Neural cell (in vitro differentiated cells): ENCODE measurements around the gene ANTXR1. TPM values are rescaled to one million over a fixed set of nuclear protein-coding genes. Genes with fewer than 3 reads are reported as not detected.

Experiments used
- H2AFZ ChIP-seq: fragments of 200-600, 300-800 bp; sonication (generic), shearing (Covaris generic); 2 replicates; pipeline ENCODE4 v1.6.0; 2014; ENCODE audit warnings: low read depth, mild to moderate bottlenecking, antibody characterized with exemption, low read length, moderate library complexity
- H3F3A ChIP-seq: fragments of 200-600 bp; shearing (Covaris generic); 2 replicates; pipeline ENCODE4 v1.6.1; 2016; ENCODE audit warnings: mild to moderate bottlenecking, moderate library complexity, mixed read lengths, antibody characterized with exemption, low read length; ENCODE audit not compliant: insufficient read depth, poor library complexity, severe bottlenecking
- H3K27ac ChIP-seq: fragments of 200-600, 300-800 bp; sonication (generic), shearing (Covaris generic); 2 replicates; pipeline ENCODE4 v1.5.1; 2014; ENCODE audit warnings: mild to moderate bottlenecking, low read length, moderate library complexity
- H3K27me3 ChIP-seq: fragments of 300-800, 200-600 bp; sonication (generic), shearing (Covaris generic); 2 replicates; pipeline ENCODE4 v1.6.0; 2014; ENCODE audit warnings: mild to moderate bottlenecking, low read depth, low read length, moderate library complexity; ENCODE audit not compliant: insufficient read depth
- H3K36me3 ChIP-seq: fragments of 300-800, 200-600 bp; sonication (generic), shearing (Covaris generic); 2 replicates; pipeline ENCODE4 v1.5.1; 2014; ENCODE audit warnings: mild to moderate bottlenecking, antibody characterized with exemption, low read length, moderate library complexity; ENCODE audit not compliant: insufficient read depth
- H3K4me2 ChIP-seq: fragments of 300-800, 200-600 bp; sonication (generic), shearing (Covaris generic); 2 replicates; pipeline ENCODE4 v1.6.0; 2014; ENCODE audit warnings: mild to moderate bottlenecking, low read length
- H3K4me3 ChIP-seq: fragments of 300-800, 200-600 bp; sonication (generic), shearing (Covaris generic); 2 replicates; pipeline ENCODE4 v1.5.1; 2014; ENCODE audit warnings: mild to moderate bottlenecking, low read length, moderate library complexity
- H3K79me2 ChIP-seq: fragments of 200-600 bp; shearing (Covaris generic); replicated peaks from 2 replicates; pipeline ENCODE4 v1.6.0; 2014; ENCODE audit warnings: mild to moderate bottlenecking, low read length, moderate library complexity; ENCODE audit not compliant: insufficient read depth
- H3K9ac ChIP-seq: fragments of 300-800, 200-600 bp; sonication (generic), shearing (Covaris generic); 2 replicates; pipeline ENCODE4 v1.6.1; 2016; ENCODE audit warnings: mild to moderate bottlenecking, low read length, mixed read lengths
- H3K9me2 ChIP-seq: fragments of 200-600 bp; shearing (Covaris generic); 2 replicates; pipeline ENCODE4 v1.6.1; 2016; ENCODE audit warnings: mild to moderate bottlenecking, low read length, mixed read lengths; ENCODE audit not compliant: insufficient read depth
- H3K9me3 ChIP-seq: fragments of 200-600, 300-800 bp; sonication (generic), shearing (Covaris generic); 2 replicates; pipeline ENCODE4 v1.6.1; 2016; ENCODE audit warnings: mild to moderate bottlenecking, mixed run types, low read length, moderate library complexity, mixed read lengths
- H4K20me1 ChIP-seq: fragments of 200-600 bp; shearing (Covaris generic); 2 replicates; pipeline ENCODE4 v1.6.1; 2016; ENCODE audit warnings: mild to moderate bottlenecking, mixed run types; ENCODE audit not compliant: insufficient read depth
- EP300 ChIP-seq: fragments of 450-650 bp; conservative IDR thresholded peaks from 2 replicates; pipeline ENCODE4 v1.6.1; 2014; ENCODE audit warnings: antibody characterized with exemption, mild to moderate bottlenecking, moderate library complexity; ENCODE audit not compliant: poor library complexity, severe bottlenecking
- EZH2 ChIP-seq: fragments of 200-600, 300-800 bp; shearing (Covaris generic), sonication (generic); IDR thresholded peaks from 2 replicates; pipeline ENCODE4 v1.6.1; 2014; ENCODE audit warnings: antibody characterized with exemption, low read length, borderline replicate concordance, mild to moderate bottlenecking; ENCODE audit not compliant: insufficient read depth, poor library complexity, severe bottlenecking
- MXI1 ChIP-seq: fragments of 450-650 bp; conservative IDR thresholded peaks from 2 replicates; pipeline ENCODE4 v1.6.1; 2014; ENCODE audit warnings: antibody characterized with exemption, mild to moderate bottlenecking; ENCODE audit not compliant: poor library complexity, severe bottlenecking
- POLR2AphosphoS5 ChIP-seq: IDR thresholded peaks from 2 replicates; pipeline ENCODE4 v1.6.1; 2012
- RAD21 ChIP-seq: fragments of 450-650 bp; conservative IDR thresholded peaks from 2 replicates; pipeline ENCODE4 v1.6.1; 2014; ENCODE audit warnings: antibody characterized with exemption, mild to moderate bottlenecking, moderate library complexity
- SMC3 ChIP-seq: fragments of 450-650 bp; conservative IDR thresholded peaks from 2 replicates; pipeline ENCODE4 v1.6.1; 2014; ENCODE audit warnings: antibody characterized with exemption, mild to moderate bottlenecking, moderate library complexity; ENCODE audit not compliant: poor library complexity
- TAF1 ChIP-seq: IDR thresholded peaks from 2 replicates; pipeline ENCODE4 v1.6.1; 2012; ENCODE audit warnings: low read depth
- polyA plus RNA-seq: library from polyadenylated mRNA; depleted of rRNA; stranded (reverse); fragments of >200 nt; gene quantifications from 2 replicates; pipeline ENCODE4 v1.2.3, GENCODE V29; 2014
- TF ChIP-seq, protein P1 (sequence below): IDR thresholded peaks from 2 replicates; pipeline ENCODE4 v1.6.1; 2012; ENCODE audit warnings: borderline replicate concordance
- TF ChIP-seq, protein P2 (sequence below): fragments of 450-650 bp; IDR thresholded peaks from 2 replicates; pipeline ENCODE4 v1.5.1; 2014; ENCODE audit warnings: antibody characterized with exemption, mild to moderate bottlenecking, moderate library complexity; ENCODE audit not compliant: poor library complexity, severe bottlenecking

Gene ANTXR1
- polyA plus RNA-seq, 1 donor from 2014 or later = 4.9 TPM

DNA sequence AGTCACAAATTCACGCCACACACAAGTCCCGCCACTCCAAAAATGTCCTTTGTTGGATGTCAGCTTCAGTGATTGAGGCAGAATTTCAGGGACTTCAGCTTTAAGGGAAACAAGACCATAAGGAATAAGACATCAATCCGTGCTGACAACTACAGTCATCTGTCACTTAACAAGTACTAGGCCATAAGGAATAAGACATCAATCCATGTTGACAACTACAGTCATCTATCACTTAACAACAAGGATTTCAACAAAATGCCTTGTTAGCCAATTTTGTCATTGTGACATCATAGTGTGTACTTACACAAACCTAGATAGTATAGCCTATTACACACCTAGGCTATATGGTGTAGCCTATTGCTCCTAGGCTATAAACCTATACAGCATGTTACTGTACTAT lies 58.0 kb downstream of the ANTXR1 start:
- no peaks in the 10 kb centered on the region for H3K27me3 ChIP-seq
- H3K27ac ChIP-seq = no peak overlapping the region
- no peaks in the 10 kb centered on the region for H3K9me2 ChIP-seq
- no peak overlapping the region for H2AFZ ChIP-seq
- TF ChIP-seq POLR2AphosphoS5 = peak; percentile 54
- TF ChIP-seq SMC3 = no peak
- no peak for TF ChIP-seq EZH2
- TF ChIP-seq, protein P1, sequence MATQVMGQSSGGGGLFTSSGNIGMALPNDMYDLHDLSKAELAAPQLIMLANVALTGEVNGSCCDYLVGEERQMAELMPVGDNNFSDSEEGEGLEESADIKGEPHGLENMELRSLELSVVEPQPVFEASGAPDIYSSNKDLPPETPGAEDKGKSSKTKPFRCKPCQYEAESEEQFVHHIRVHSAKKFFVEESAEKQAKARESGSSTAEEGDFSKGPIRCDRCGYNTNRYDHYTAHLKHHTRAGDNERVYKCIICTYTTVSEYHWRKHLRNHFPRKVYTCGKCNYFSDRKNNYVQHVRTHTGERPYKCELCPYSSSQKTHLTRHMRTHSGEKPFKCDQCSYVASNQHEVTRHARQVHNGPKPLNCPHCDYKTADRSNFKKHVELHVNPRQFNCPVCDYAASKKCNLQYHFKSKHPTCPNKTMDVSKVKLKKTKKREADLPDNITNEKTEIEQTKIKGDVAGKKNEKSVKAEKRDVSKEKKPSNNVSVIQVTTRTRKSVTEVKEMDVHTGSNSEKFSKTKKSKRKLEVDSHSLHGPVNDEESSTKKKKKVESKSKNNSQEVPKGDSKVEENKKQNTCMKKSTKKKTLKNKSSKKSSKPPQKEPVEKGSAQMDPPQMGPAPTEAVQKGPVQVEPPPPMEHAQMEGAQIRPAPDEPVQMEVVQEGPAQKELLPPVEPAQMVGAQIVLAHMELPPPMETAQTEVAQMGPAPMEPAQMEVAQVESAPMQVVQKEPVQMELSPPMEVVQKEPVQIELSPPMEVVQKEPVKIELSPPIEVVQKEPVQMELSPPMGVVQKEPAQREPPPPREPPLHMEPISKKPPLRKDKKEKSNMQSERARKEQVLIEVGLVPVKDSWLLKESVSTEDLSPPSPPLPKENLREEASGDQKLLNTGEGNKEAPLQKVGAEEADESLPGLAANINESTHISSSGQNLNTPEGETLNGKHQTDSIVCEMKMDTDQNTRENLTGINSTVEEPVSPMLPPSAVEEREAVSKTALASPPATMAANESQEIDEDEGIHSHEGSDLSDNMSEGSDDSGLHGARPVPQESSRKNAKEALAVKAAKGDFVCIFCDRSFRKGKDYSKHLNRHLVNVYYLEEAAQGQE = no peak
- TF ChIP-seq, protein P2, sequence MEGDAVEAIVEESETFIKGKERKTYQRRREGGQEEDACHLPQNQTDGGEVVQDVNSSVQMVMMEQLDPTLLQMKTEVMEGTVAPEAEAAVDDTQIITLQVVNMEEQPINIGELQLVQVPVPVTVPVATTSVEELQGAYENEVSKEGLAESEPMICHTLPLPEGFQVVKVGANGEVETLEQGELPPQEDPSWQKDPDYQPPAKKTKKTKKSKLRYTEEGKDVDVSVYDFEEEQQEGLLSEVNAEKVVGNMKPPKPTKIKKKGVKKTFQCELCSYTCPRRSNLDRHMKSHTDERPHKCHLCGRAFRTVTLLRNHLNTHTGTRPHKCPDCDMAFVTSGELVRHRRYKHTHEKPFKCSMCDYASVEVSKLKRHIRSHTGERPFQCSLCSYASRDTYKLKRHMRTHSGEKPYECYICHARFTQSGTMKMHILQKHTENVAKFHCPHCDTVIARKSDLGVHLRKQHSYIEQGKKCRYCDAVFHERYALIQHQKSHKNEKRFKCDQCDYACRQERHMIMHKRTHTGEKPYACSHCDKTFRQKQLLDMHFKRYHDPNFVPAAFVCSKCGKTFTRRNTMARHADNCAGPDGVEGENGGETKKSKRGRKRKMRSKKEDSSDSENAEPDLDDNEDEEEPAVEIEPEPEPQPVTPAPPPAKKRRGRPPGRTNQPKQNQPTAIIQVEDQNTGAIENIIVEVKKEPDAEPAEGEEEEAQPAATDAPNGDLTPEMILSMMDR = no peak
- TF ChIP-seq MXI1 = no peak
- peak; percentile 78 for TF ChIP-seq EP300
- H3K9ac ChIP-seq = no peak overlapping the region
- no peak overlapping the region for H3K4me3 ChIP-seq
- peaks cover 7% of the 10 kb centered on the region for H3K36me3 ChIP-seq
- no peak overlapping the region for H3K4me2 ChIP-seq
- no peaks in the 10 kb centered on the region for H3K9me3 ChIP-seq
- no peaks in the 10 kb centered on the region for H3K79me2 ChIP-seq
- H4K20me1 ChIP-seq = no peaks in the 10 kb centered on the region
- no peaks in the 10 kb centered on the region for H3F3A ChIP-seq

DNA sequence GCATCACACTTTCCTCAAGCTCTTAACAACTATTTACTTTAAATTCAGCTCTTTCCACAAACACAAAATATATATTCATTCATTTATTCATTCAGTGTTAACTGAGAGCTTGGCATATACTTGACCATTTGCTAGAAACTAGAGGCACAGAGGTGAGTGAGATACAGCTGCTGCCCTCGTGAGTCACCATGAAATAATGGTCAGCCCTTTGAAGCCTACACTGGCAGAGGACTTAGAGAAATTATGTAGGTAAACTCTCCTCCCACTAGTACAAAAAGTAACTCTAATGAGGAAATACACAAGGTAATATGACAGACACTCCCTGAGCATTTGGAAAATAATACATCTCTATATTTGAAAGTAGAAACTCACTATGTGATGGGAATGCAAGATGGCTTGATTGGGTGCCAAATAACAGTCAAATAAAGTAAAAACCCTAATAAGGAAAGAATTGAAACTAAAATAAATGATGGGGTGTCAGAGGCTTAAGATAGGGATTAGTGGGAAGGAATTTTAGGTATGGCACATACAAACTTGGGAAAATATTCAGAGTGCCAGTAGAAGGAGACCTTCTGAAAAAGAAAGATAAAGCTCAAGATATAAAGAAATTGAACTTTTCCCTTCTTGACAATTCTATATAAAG lies 61.1 kb downstream of the ANTXR1 start:
- Histone ChIP-seq H3K4me3 (no peak overlapping the region), H3K9me2 (no peaks in the 10 kb centered on the region), H3K4me2 (no peak overlapping the region), H3K27me3 (no peaks in the 10 kb centered on the region), H2AFZ (no peak overlapping the region), H3K9me3 (no peaks in the 10 kb centered on the region), H3K27ac (no peak overlapping the region), H3K79me2 (no peaks in the 10 kb centered on the region), H4K20me1 (no peaks in the 10 kb centered on the region), H3K36me3 (peaks cover 10% of the 10 kb centered on the region), H3F3A (no peaks in the 10 kb centered on the region), H3K9ac (no peak overlapping the region)
- no peak for TF ChIP-seq SMC3
- no peak for TF ChIP-seq MXI1
- TF ChIP-seq, protein P2 = no peak
- TF ChIP-seq EP300 = no peak
- TF ChIP-seq, protein P1 = no peak
- no peak for TF ChIP-seq POLR2AphosphoS5
- TF ChIP-seq EZH2 = no peak
- TF ChIP-seq TAF1 = no peak
- no peak for TF ChIP-seq RAD21
